Embryonic facial prominence (tissue), 1 donor: ENCODE results near the gene LPP.

Experiments used
- DNase-seq: peaks from one replicate; pipeline ENCODE4 v3.0.0-alpha.2; 2016; ENCODE audit errors: extremely low spot score

LPP gene

DNA sequence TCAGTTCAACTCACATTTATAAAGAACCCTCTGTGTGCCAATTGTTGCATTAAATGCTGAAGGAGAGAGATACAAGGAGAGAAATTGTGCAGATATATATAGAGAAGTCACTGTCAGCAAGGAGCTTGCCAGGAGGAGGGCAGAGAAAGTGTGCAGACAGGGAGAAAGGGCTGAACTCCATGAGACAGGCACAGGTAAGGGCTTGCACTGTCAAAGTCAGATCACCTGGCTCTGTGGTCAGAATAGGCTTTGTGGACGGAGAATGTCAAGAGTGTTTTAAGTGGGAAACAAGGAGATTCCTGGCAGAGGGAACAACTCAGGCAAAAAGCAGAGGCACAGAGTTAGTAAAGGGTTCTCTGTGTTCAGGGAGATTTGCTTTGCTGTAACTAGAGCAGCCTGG is 714.8 kb downstream of the LPP start:
- no peak for DNase-seq

DNA sequence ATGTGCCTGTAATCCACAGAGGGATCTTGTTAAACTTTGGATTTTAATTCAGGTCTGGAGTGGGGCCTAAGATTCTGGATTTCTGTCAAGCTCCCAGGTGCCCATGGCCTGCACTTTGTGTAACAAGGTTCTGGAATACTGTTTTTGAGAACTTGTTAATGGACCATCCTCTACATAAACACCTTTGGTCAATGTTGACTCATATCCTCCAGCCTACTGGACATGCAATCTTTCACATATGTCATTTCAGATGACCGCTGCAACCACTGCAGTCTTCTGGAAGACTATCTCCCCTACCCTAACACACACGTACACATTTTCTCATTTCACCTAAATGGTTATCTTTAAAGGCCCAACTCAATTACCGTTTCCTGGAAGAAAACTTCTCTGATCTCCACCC is 715.7 kb downstream of the LPP start:
- DNase-seq, result no peak

DNA sequence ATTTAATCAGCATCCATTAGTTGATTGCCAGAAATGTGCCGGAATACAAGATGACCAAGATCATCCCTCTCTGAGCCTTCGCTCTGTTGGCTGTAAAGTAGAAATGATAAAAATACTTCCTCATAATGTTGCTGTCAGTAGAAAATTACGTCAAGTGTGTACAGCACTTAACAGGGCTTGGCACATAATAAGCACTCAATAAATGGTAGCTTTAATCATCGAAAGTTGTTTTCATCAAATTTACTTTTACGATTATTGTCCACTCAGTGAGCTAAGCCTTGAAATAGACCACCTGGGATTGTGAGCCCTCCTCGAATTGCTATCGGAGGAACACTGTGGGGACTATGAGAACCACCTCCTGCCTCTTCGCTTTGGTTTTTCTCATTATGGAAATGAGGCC is 716.5 kb downstream of the LPP start:
- DNase-seq, result no peak

DNA sequence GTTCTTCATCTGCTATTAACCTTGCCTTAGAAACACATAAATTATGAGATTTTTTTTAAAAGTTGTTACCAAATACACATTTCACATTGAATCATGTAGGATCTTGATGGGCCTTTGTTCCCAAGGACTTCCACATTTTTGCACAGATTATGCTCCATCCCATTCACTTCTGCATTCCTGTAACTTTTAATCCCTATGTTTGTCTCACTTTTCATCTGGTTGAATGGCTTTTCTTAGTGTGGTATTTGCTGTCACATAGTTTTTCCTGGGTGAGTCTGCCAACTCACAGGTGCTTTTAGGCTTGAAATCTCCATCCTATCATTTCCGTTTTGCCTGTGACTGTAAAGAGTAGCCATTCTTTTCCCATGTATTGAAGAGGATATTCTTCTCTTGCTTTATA is 720.6 kb downstream of the LPP start:
- DNase-seq, result no peak

- DNase-seq, result no peak
Measured at GRCh38 chr3:188875413-188875812, 721.5 kb downstream of the LPP start.

GRCh38 chr3:188876370-188876769 is 722.4 kb downstream of the LPP start:
- no peak for DNase-seq

DNA sequence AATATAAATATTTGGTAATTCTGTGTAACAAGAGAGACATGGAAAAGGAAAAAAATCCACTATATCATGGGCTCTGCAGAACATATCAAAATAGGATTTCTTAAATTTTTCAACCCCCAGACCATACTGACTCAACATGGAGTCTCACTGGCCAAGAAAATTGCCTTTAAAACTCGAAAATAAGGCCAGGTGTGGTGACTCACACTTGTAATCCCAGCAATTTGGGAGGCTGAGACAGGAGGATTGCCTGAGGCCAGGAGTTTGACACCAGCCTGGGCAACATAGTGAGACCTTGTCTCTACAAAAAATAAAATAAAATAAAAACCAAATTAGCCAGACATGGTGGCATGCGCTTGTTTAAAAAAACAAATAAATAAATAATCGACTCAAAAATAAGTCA is 723.4 kb downstream of the LPP start:
- no peak for DNase-seq

DNA sequence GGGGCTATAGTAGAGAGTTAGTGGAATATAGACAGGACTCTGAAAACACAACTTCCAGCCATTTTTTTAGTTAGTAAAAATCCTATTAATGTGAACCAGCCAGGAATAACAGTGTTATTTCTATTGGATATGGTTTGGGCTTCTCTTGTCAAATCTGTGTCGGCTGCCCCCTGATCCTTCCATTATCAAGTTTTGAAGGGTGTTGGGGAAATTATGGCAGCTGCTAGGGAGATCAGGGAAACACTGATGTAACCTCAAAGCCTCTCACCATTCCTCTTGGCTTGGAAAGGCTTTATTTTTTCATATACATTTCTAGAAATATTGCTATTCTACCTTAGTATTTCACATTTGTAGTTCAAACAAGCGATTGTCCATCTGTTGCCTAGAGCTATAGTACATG is 724.1 kb downstream of the LPP start:
- DNase-seq, result no peak

DNA sequence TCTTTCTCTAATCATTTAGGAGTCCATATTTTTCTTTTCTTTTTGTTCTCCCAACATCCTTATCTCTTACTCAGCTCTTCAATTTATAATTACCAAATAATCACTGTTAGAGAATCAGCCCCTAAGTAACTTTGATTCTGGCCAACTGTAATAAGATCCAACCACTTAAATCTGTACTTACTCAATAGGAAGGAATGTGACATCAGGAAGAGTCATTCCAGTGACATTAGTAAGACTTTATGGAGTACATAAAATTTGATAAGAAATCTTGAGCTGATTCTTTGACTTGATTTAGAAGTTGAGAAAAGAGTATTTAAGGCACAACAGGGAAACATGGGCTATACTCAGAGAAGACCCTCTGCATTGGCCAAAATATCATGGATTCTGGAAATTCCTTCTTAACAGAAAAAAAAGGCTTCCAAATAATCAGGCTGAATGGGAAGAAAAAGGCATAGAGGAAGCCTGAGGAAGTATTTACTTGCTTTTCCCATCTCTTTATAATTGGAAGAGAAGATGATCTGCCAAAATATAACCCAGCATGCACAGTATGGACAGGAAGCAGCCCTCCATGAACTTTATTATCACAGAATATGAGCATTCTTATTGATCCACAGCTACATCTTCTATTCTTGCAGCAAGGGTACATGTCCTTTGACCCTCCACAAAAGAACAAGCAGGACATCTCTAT is 728.1 kb downstream of the LPP start:
- no peak for DNase-seq

DNA sequence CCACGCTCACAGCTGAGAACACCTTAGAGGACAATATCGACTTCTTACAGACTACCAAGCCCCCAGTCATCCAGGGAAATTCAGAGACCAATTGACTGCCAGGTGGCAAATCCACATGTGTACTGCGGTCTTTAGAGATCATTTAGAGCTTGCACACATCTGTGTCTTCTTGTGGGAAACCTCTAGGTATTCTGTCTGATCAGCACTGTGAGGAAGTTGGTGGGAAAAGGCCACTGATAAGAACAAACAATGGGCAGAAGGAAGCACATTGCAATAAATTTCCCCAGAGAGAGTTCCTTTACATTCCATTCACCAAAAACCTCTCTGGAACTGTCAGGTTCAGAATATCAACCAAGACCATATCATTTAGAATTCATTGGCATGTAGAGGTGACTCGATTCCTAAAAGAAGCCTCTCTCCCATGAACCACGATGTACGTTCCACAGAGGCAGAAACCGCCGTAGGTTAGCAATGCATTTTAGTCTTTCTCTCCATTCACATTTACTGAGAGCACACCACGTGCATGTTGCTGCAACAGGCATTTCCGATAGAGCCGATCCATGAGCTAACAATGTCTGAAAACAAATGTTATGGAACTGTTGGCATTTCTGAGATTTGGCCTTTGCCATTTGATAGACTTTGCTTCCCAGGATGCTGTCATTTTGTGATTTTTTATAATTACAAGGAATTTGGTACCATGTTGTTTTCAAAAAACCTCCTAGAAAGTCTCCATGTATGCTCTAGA is 730.5 kb downstream of the LPP start:
- no peak for DNase-seq

DNA sequence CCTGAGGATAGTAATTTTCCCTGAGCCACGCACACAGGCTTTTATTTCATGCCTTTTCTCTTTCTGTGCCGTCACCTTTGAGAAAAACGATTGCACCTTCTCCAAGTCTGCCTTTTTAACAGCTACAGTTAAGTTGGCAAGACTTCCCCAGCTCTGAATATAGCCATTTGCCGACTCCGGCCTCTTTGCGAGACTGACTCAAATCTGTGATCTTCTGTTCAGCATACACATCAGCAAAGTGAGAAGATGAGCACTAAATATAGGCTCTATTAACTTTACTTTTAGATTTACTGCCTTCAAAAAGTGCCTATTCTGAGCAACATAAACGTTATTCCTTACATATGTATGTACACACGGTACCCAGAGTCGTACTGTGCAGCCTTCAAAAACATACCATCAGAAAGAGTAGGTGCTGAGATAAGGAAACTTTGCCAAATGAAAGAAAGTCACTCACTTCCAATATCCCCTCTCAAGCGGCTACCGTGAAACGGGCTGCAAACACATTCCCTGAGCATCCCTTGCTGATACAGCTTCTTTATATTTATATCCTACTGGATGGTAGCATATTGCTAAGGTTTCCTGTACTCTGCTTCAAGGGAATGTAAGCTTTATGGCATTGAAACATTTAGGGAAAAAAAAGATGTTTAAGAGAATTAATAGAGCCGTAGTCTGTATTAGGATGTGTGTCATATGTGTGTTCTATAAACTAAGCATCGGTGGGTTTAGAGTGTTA is 734.5 kb downstream of the LPP start:
- DNase-seq, result no peak

GRCh38 chr3:188889054-188889491 is 735.1 kb downstream of the LPP start:
- DNase-seq, result no peak

GRCh38 chr3:188890572-188891270 is 736.8 kb downstream of the LPP start:
- DNase-seq, result no peak

DNA sequence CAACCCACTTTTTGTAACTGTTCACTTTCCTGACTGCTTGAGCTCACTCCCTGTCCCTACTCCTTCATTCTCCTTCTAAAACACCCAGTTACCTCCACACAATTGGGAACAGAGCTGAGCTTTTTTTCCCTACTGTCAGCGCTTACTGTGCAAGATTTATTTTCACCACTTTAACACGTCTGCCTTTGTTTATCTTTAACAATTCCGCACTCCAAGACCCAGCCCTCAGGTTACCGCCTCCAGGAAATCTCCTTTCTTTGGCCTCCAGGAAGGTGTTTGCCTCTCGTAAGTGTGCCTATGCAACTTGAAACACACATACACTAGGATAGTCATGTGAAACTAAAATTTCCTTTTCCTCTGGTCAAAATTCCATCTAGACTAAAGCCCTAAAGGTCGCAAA is 745.9 kb downstream of the LPP start:
- no peak for DNase-seq

DNA sequence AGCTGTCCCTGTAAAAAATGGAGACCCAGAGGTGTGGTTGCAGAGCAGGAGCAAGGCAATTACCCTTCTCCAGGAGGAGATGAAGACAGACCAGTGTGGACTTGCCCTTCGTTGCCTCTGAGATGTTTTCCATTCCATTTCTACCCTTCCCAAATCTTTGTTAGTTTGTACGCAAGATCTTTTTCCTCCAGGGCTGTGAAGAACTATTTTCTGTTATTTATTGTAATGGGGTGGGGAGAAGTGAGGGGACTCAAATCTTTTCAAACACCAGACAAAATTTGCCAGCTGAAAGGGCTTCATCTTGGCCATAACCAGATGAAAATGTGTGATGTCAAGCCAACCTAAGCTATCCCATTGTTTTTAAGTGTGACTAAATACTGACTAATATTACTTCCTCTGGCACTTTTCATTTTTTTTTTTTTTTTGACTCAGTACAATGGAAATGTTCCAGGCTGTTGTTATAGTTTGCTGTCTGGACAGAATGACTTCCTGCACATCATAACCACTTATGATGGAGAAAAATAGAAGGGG is 746.5 kb downstream of the LPP start:
- no peak for DNase-seq

DNA sequence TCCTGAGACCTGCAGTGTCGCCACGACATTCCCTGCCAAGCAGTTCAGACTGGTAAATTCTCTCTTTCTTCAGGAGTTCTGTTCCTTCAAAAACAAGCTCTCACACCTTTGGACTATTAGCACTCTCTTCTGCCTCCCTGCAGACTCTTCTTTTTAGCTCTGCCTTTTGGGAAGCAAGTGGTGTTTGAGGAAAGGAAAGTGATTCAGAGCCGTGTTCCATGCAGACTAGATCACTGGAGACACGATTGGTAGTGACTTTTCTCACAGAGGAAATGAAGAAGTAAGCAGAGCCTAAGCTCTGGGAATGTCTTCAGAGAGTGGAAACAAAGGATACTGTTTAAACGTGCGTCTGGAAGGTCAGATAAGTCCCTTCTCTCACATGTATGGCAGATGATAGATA is 747.2 kb downstream of the LPP start:
- no peak for DNase-seq

DNA sequence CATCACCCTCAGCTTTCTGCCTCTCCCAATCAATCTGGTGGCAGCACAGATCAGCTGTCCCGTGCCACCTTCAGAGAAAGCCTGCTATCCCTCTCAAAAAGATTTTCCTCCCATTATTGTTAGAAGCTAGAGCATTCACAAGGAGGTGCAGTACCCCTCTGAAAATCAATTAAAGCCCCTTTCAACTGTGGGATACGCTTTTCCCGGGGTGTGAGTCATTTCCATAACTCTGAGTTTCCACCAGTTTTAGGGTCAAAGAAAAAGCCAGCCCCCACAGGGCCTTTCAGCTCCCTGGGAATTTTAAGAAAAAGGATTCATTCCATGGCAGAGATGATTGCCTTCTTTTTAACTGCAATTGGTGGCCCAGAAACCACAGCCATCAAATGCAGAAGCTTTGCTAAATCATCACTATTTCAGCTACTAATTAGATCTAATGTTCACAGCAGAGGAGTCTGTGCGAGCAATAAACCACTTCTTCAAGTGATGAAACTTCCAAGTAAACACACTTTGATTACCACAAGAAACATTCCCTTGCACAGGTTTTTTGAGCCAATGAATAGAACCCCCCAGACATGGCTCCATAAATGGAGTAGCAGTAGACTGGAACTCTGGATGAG is 747.8 kb downstream of the LPP start:
- DNase-seq, result no peak

- no peak for DNase-seq
Measured at GRCh38 chr3:188904670-188905069, 750.7 kb downstream of the LPP start.

DNA sequence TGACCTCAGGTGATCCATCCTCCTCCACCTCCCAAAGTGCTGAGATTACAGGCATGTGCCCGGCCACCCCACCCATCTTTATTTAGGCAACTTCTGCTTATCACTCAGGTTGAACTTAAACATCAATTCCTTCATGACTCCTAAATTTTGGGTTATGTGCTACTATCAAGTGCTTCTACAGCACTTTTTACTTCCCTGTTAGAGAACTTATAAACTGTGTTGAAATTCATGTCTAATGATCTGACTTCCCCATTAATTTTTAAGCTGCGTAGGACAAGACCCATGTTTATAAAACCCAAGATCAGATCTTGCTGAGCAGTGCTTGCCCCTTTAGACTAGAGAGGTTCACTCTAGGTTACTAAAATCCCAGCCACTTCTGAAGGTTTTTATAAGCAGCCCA is 751.6 kb downstream of the LPP start:
- DNase-seq, result no peak

DNA sequence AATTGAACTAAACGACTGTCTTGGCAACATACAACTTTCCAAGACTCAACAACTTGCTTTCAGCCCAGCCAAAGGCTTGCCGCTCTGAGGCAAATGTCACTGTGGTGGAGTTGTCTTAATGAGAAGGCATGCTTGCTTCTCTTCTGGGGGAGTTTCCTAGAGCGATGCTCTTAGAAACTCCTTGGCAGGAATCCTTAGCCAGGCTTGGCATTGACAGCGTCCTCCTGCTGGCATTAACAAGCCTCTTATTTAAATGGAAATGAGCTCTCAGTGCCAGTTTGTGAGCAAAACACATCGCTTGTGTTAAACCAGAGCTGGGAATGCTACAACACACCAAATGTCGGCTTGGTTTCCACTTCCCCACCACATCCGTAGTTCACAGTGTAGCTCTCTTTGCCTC is 752.3 kb downstream of the LPP start:
- no peak for DNase-seq

- no peak for DNase-seq
Measured at GRCh38 chr3:188908002-188908850, 754.3 kb downstream of the LPP start.
